Measurements from ENCODE around the gene PLBD2.

Gene PLBD2

DNA sequence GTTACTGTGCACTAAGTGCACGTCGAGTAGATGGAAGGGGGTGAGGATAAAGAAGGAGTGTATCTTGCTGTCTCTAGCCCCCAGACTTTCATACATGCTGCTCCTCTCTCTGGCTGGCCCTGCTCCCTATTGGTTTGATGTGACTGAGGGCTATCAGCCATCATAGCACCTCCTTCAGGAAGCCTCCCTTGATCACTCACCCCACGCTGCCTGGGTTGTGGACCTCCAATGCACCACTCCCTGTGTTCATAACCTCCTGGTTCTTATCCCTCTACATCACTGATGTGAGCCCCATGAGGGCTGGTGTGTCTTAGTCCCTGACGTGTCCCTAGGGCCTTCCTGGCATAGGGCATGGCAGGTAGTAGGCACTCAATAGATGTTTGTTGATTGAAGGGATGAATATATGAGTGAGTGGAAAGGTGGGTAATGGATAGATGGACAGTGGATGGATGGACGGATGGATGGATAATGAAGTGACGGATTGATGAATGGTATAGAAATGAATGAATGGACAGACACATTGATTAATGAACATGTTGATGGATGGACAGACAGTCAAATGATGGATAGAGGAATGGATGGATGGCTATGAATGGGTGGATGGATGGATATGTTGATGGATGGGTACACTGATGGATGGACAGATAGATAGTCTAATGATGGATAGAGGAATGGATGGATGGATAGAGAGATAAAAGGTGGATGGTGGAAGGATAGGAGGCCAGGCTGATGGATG, 78.8 kb downstream of the PLBD2 start:
- H3K9ac ChIP-seq (ENCODE audit: low read depth, low read length, poor library complexity): no peak overlapping the region
- 100% methylated on average over 1 to 2 of the region's 6 CpGs for WGBS, 2 donors (ENCODE audit: extremely low coverage in 2 of 2, insufficient read length in 2 of 2, insufficient replicate concordance in 1 of 2)
- H2AFZ ChIP-seq (ENCODE audit: low read length): no peak overlapping the region
- no peak overlapping the region for H2BK120ac ChIP-seq (ENCODE audit: low read depth, low read length)
- H2BK15ac ChIP-seq (ENCODE audit: low read length): no peak overlapping the region
- H3K9me3 ChIP-seq (replicated peaks in 1 of 2; ENCODE audit: control insufficient read depth in 2 of 2, insufficient read depth in 1 of 2, low read depth in 1 of 2, low read length in 2 of 2): no peaks in the 10 kb centered on the region
- H3K4me1 ChIP-seq (ENCODE audit: control insufficient read depth in 2 of 2, insufficient read depth in 1 of 2, low read depth in 1 of 2, low read length in 2 of 2): peaks cover 0 to 1% of the 10 kb centered on the region in 2 donors
- no peak for DNase-seq (ENCODE audit: low spot score)
- no peak overlapping the region for H3K23ac ChIP-seq (ENCODE audit: low read depth, low read length, poor library complexity)
- H2AK5ac ChIP-seq (ENCODE audit: low read depth, low read length): peak overlapping the region; percentile 6
- H3K4me2 ChIP-seq (ENCODE audit: insufficient read depth, low read length, poor library complexity, severe bottlenecking): no peak overlapping the region
- H4K91ac ChIP-seq (ENCODE audit: low read depth, low read length, poor library complexity): no peak overlapping the region
- H3K27me3 ChIP-seq (ENCODE audit: control insufficient read depth in 3 of 3, insufficient read depth in 3 of 3, low read depth in 1 of 3, low read length in 3 of 3): no peaks in the 10 kb centered on the region
- H3K4ac ChIP-seq (ENCODE audit: low read length): no peak overlapping the region
- no peak overlapping the region for H2BK5ac ChIP-seq (ENCODE audit: low read length)
- H3K36me3 ChIP-seq (replicated peaks in 1 of 2; ENCODE audit: control insufficient read depth in 2 of 2, insufficient read depth in 2 of 2, low read length in 2 of 2): peaks cover 0 to 23% of the 10 kb centered on the region in 2 donors
- no peak overlapping the region for H2BK12ac ChIP-seq (ENCODE audit: low read length)
- H3K18ac ChIP-seq (ENCODE audit: low read length): no peak overlapping the region
- H3K79me1 ChIP-seq (ENCODE audit: low read depth, low read length): no peaks in the 10 kb centered on the region
- no peak overlapping the region for H3K27ac ChIP-seq (replicated peaks; ENCODE audit: low read length)
- no peak overlapping the region for H3K14ac ChIP-seq (ENCODE audit: low read length)
- H4K8ac ChIP-seq (ENCODE audit: low read depth, low read length): no peak overlapping the region
- no peak overlapping the region for H3K4me3 ChIP-seq (ENCODE audit: low read length in 2 of 2)

DNA sequence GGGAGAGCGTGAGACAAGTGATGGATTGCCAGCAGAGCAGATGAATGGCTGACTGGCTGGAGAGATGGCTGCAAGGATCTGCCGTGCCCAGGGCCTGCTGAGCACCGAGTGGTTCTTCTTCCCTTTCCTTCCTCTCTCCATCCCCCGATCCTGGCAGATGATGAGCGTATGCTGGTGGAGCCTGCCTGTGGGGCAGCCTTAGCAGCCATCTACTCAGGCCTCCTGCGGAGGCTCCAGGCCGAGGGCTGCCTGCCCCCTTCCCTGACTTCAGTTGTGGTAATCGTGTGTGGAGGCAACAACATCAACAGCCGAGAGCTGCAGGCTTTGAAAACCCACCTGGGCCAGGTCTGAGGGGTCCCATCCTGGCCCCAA, 79.3 kb downstream of the PLBD2 start:
- no CpG with 5 or more reads among the region's 9 CpGs for WGBS, 2 donors (ENCODE audit: extremely low coverage in 2 of 2, insufficient read length in 2 of 2, insufficient replicate concordance in 1 of 2)
- H3K4me1 ChIP-seq (ENCODE audit: control insufficient read depth in 2 of 2, insufficient read depth in 1 of 2, low read depth in 1 of 2, low read length in 2 of 2): peaks cover 0 to 1% of the 10 kb centered on the region in 2 donors
- H2BK120ac ChIP-seq (ENCODE audit: low read depth, low read length): no peak overlapping the region
- no peak overlapping the region for H4K8ac ChIP-seq (ENCODE audit: low read depth, low read length)
- H2BK15ac ChIP-seq (ENCODE audit: low read length): no peak overlapping the region
- H3K4me2 ChIP-seq (ENCODE audit: insufficient read depth, low read length, poor library complexity, severe bottlenecking): no peak overlapping the region
- peaks cover 0 to 23% of the 10 kb centered on the region in 2 donors for H3K36me3 ChIP-seq (replicated peaks in 1 of 2; ENCODE audit: control insufficient read depth in 2 of 2, insufficient read depth in 2 of 2, low read length in 2 of 2)
- no peak overlapping the region for H3K9ac ChIP-seq (ENCODE audit: low read depth, low read length, poor library complexity)
- no peaks in the 10 kb centered on the region for H3K27me3 ChIP-seq (ENCODE audit: control insufficient read depth in 3 of 3, insufficient read depth in 3 of 3, low read depth in 1 of 3, low read length in 3 of 3)
- no peaks in the 10 kb centered on the region for H3K79me1 ChIP-seq (ENCODE audit: low read depth, low read length)
- no peak overlapping the region for H3K27ac ChIP-seq (replicated peaks; ENCODE audit: low read length)
- DNase-seq (ENCODE audit: low spot score): no peak
- H2BK12ac ChIP-seq (ENCODE audit: low read length): no peak overlapping the region
- peak overlapping the region; percentile 16 for H2AK5ac ChIP-seq (ENCODE audit: low read depth, low read length)
- no peaks in the 10 kb centered on the region for H3K9me3 ChIP-seq (replicated peaks in 1 of 2; ENCODE audit: control insufficient read depth in 2 of 2, insufficient read depth in 1 of 2, low read depth in 1 of 2, low read length in 2 of 2)
- no peak overlapping the region for H2AFZ ChIP-seq (ENCODE audit: low read length)
- no peak overlapping the region for H4K91ac ChIP-seq (ENCODE audit: low read depth, low read length, poor library complexity)
- H3K23ac ChIP-seq (ENCODE audit: low read depth, low read length, poor library complexity): no peak overlapping the region
- H3K14ac ChIP-seq (ENCODE audit: low read length): no peak overlapping the region
- no peak overlapping the region for H3K18ac ChIP-seq (ENCODE audit: low read length)
- H3K4ac ChIP-seq (ENCODE audit: low read length): no peak overlapping the region
- H2BK5ac ChIP-seq (ENCODE audit: low read length): no peak overlapping the region
- no peak overlapping the region for H3K4me3 ChIP-seq (ENCODE audit: low read length in 2 of 2)

DNA sequence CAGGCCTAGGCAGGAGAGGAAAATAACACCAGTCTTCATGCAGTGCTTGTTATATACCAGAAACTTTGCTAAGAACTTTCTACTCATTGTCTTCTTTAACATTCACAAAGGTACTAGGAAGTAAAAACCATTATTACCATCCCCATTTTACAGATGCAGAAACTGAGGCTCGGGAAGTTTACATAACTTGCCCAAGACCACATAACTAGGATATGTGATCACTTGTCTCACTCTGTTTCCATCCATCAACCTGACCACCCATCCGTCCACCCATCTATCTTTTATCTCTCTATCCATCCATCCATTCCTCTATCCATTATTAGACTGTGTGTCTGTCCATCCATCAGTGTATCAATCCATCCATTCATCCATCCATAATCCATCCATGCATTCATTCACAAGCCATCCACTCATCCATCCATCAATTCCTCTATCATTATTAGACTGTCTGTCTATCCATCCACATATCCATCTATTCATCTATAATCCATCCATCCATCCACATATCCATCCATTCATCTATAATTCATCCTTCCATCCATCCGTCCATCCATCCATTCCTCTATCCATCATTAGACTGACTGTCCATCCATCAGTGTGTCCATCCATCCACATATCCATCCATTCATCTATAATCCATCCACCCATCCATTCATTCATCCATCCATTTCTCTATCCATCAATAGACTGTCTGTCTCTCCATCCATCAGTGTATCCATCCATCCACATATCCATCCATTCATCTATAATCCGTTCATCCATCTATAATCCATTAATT, 80.3 kb downstream of the PLBD2 start:
- no peaks in the 10 kb centered on the region for H3K9me3 ChIP-seq (replicated peaks in 1 of 2; ENCODE audit: control insufficient read depth in 2 of 2, insufficient read depth in 1 of 2, low read depth in 1 of 2, low read length in 2 of 2)
- no peak overlapping the region for H2BK15ac ChIP-seq (ENCODE audit: low read length)
- WGBS, 2 donors (ENCODE audit: extremely low coverage in 2 of 2, insufficient read length in 2 of 2, insufficient replicate concordance in 1 of 2): 100% methylated on average over 2 to 3 of the region's 4 CpGs
- H4K91ac ChIP-seq (ENCODE audit: low read depth, low read length, poor library complexity): no peak overlapping the region
- H2BK12ac ChIP-seq (ENCODE audit: low read length): no peak overlapping the region
- peaks cover 0 to 20% of the 10 kb centered on the region in 2 donors for H3K36me3 ChIP-seq (replicated peaks in 1 of 2; ENCODE audit: control insufficient read depth in 2 of 2, insufficient read depth in 2 of 2, low read length in 2 of 2)
- peaks cover 0 to 1% of the 10 kb centered on the region in 2 donors for H3K4me1 ChIP-seq (ENCODE audit: control insufficient read depth in 2 of 2, insufficient read depth in 1 of 2, low read depth in 1 of 2, low read length in 2 of 2)
- no peak overlapping the region for H3K23ac ChIP-seq (ENCODE audit: low read depth, low read length, poor library complexity)
- no peak overlapping the region for H3K14ac ChIP-seq (ENCODE audit: low read length)
- DNase-seq (ENCODE audit: low spot score): no peak
- no peak overlapping the region for H4K8ac ChIP-seq (ENCODE audit: low read depth, low read length)
- H2BK5ac ChIP-seq (ENCODE audit: low read length): no peak overlapping the region
- H3K79me1 ChIP-seq (ENCODE audit: low read depth, low read length): no peaks in the 10 kb centered on the region
- no peak overlapping the region for H3K18ac ChIP-seq (ENCODE audit: low read length)
- no peak overlapping the region for H2BK120ac ChIP-seq (ENCODE audit: low read depth, low read length)
- no peak overlapping the region for H3K4me2 ChIP-seq (ENCODE audit: insufficient read depth, low read length, poor library complexity, severe bottlenecking)
- H3K27ac ChIP-seq (replicated peaks; ENCODE audit: low read length): no peak overlapping the region
- no peaks in the 10 kb centered on the region for H3K27me3 ChIP-seq (ENCODE audit: control insufficient read depth in 3 of 3, insufficient read depth in 3 of 3, low read depth in 1 of 3, low read length in 3 of 3)
- H3K9ac ChIP-seq (ENCODE audit: low read depth, low read length, poor library complexity): no peak overlapping the region
- no peak overlapping the region for H3K4me3 ChIP-seq (ENCODE audit: low read length in 2 of 2)
- H3K4ac ChIP-seq (ENCODE audit: low read length): no peak overlapping the region
- no peak overlapping the region for H2AK5ac ChIP-seq (ENCODE audit: low read depth, low read length)
- H2AFZ ChIP-seq (ENCODE audit: low read length): no peak overlapping the region

DNA sequence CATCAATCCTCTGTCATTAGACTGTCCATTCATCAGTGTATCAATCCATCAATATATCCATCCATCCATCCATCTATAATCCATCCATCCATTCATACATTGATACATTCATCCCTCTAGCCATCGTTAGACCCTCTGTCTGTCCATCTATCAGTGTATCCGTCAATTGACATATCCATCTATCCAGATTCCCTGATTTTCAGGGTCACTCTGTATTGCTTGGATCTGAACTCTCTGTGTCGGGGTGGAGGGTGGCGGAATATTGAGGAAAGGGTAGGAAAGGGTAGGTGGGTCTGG, 80.9 kb downstream of the PLBD2 start:
- no peak overlapping the region for H3K4ac ChIP-seq (ENCODE audit: low read length)
- no peaks in the 10 kb centered on the region for H3K9me3 ChIP-seq (replicated peaks in 1 of 2; ENCODE audit: control insufficient read depth in 2 of 2, insufficient read depth in 1 of 2, low read depth in 1 of 2, low read length in 2 of 2)
- no peak overlapping the region for H3K4me3 ChIP-seq (ENCODE audit: low read length in 2 of 2)
- no peak for DNase-seq (ENCODE audit: low spot score)
- no peak overlapping the region for H2BK120ac ChIP-seq (ENCODE audit: low read depth, low read length)
- H2AFZ ChIP-seq (ENCODE audit: low read length): no peak overlapping the region
- H3K27me3 ChIP-seq (ENCODE audit: control insufficient read depth in 3 of 3, insufficient read depth in 3 of 3, low read depth in 1 of 3, low read length in 3 of 3): no peaks in the 10 kb centered on the region
- no peak overlapping the region for H3K27ac ChIP-seq (replicated peaks; ENCODE audit: low read length)
- no peak overlapping the region for H4K91ac ChIP-seq (ENCODE audit: low read depth, low read length, poor library complexity)
- no peak overlapping the region for H2BK12ac ChIP-seq (ENCODE audit: low read length)
- no peak overlapping the region for H3K9ac ChIP-seq (ENCODE audit: low read depth, low read length, poor library complexity)
- H3K4me1 ChIP-seq (ENCODE audit: control insufficient read depth in 2 of 2, insufficient read depth in 1 of 2, low read depth in 1 of 2, low read length in 2 of 2): peaks cover 0 to 1% of the 10 kb centered on the region in 2 donors
- no peak overlapping the region for H2BK5ac ChIP-seq (ENCODE audit: low read length)
- no peak overlapping the region for H3K18ac ChIP-seq (ENCODE audit: low read length)
- no peak overlapping the region for H3K23ac ChIP-seq (ENCODE audit: low read depth, low read length, poor library complexity)
- H3K4me2 ChIP-seq (ENCODE audit: insufficient read depth, low read length, poor library complexity, severe bottlenecking): no peak overlapping the region
- H2BK15ac ChIP-seq (ENCODE audit: low read length): no peak overlapping the region
- H2AK5ac ChIP-seq (ENCODE audit: low read depth, low read length): no peak overlapping the region
- no peak overlapping the region for H4K8ac ChIP-seq (ENCODE audit: low read depth, low read length)
- peaks cover 0 to 15% of the 10 kb centered on the region in 2 donors for H3K36me3 ChIP-seq (replicated peaks in 1 of 2; ENCODE audit: control insufficient read depth in 2 of 2, insufficient read depth in 2 of 2, low read length in 2 of 2)
- 100% methylated on average over 1 of the region's 4 CpGs; no CpG with 5 or more reads in 1 of the 2 donors for WGBS, 2 donors (ENCODE audit: extremely low coverage in 2 of 2, insufficient read length in 2 of 2, insufficient replicate concordance in 1 of 2)
- no peaks in the 10 kb centered on the region for H3K79me1 ChIP-seq (ENCODE audit: low read depth, low read length)
- no peak overlapping the region for H3K14ac ChIP-seq (ENCODE audit: low read length)

All from neuronal stem cell (in vitro differentiated cells).